ENCODE measurements around the gene CDC42BPG. TPM values are rescaled to one million over a fixed set of nuclear protein-coding genes. Genes with fewer than 3 reads are reported as not detected.

Gene CDC42BPG
- total and polyA plus RNA-seq, 2 of the 8 experiments (the other 6 are each of a cell fraction or from before 2014, with no cell fraction given): 3.7 to 10.6 TPM

DNA sequence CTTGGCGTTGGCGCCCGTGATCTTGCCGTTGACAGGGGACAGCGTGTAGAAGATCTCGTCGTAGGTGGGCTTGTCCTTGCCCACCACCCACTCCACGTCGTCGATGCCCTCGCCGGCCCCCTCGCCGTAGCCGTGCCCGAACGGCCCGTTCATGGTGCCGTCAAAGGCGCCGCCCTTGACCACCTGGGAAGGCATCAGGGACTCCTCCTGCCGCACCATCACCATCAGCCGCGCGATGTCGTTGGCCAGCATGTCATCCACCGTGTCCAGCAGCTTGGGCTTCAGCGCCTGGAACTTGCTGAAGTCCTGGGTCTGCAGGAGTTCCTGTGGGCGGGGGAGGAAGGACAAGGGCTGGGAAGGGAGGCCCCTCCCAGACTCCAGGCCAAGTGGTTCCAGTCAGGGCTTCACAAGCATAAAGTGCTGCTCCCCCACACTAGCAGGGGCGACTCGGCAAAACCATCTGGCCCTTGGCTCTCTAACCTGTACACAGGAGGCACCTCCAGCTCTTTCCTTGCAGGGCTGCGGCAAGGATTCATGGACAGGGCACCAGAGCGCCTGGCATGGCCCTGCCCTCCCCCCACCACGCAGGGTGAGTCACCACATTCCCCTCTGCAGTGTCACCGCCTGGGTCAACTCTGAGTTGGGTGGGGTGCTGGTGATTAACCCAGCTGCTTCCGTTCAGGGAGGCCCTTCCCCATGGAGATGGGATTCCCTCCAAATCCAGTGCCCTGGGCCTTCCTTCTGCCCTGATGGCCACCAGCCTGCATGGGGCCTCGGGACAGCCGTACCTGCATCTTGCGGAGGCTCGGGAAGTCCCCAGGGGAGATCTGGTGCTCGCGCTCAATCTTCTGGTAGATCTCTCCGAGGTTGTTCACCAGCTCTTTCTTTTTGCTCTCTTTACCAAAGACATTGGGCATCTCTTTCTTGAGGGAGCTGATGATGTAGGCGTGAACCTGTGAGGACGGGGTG lies 10.4 kb upstream of the CDC42BPG start:
- Histone ChIP-seq H3K4ac (replicated peaks; ENCODE audit: insufficient read length, low read depth, low read length) (no peak overlapping the region), H3K27me3 (replicated peaks in 1 of 4; ENCODE audit: control insufficient read depth in 3 of 4, extremely low read depth in 1 of 4, insufficient read depth in 3 of 4, low read length in 3 of 4) (no peaks in the 10 kb centered on the region), H3K79me1 (ENCODE audit: low read depth, low read length) (no peaks in the 10 kb centered on the region), H3K79me2 (ENCODE audit: control insufficient read depth in 1 of 2, insufficient read depth in 2 of 2, low read length in 2 of 2) (no peaks in the 10 kb centered on the region), H3K23me2 (ENCODE audit: low read depth, low read length) (no peaks in the 10 kb centered on the region), H4K5ac (ENCODE audit: insufficient read length, low read depth, low read length) (no peak overlapping the region), H2AK5ac (ENCODE audit: low read depth, low read length) (no peak overlapping the region), H4K91ac (replicated peaks; ENCODE audit: insufficient read length, low read length) (no peak overlapping the region), H3K56ac (replicated peaks; ENCODE audit: insufficient read length, low read depth, low read length) (no peak overlapping the region), H2BK20ac (ENCODE audit: low read length) (no peak overlapping the region), H2BK120ac (replicated peaks; ENCODE audit: low read depth, low read length) (no peak overlapping the region), H4K8ac (ENCODE audit: extremely low read depth, insufficient read depth, low read length) (no peak overlapping the region; the same call in 1 of the 2 replicates), H3K18ac (ENCODE audit: extremely low read depth, low read length) (no peak overlapping the region), H2BK5ac (ENCODE audit: low read depth, low read length) (peak overlapping the region; percentile 85), H3K4me1 (replicated peaks in 1 of 4; ENCODE audit: control insufficient read depth in 3 of 4, insufficient read depth in 4 of 4, low read length in 3 of 4) (peaks cover 0 to 12% (median 5%) of the 10 kb centered on the region in 4 experiments; a peak in 5 of 7 replicates), H3K4me3 (ENCODE audit: extremely low read depth in 1 of 4, insufficient read depth in 2 of 4, low read depth in 3 of 4, low read length in 4 of 4) (no peak overlapping the region), H2BK12ac (ENCODE audit: low read depth, low read length) (no peak overlapping the region), H2BK15ac (ENCODE audit: low read length) (no peak overlapping the region), H3K14ac (ENCODE audit: insufficient read length) (no peak overlapping the region), H4K20me1 (replicated peaks in 1 of 2; ENCODE audit: control insufficient read depth in 1 of 2, insufficient read depth in 2 of 2, low read length in 2 of 2) (peaks cover 0 to 5% of the 10 kb centered on the region in 2 experiments), H3K23ac (ENCODE audit: insufficient read length) (no peak overlapping the region), H3K27ac (ENCODE audit: low read depth, low read length) (no peak overlapping the region), H3K9ac (replicated peaks in 1 of 4; ENCODE audit: extremely low read depth in 1 of 4, low read depth in 3 of 4, low read length in 3 of 4) (peak overlapping the region in 1 of 4 experiments; percentile 5; a peak in 1 of 7 replicates), H3K4me2 (ENCODE audit: insufficient read depth in 1 of 2, low read depth in 2 of 2, low read length in 2 of 2) (no peak overlapping the region), H2AFZ (ENCODE audit: low read length) (no peak overlapping the region), H3K9me3 (ENCODE audit: insufficient read depth in 2 of 2, low read depth in 1 of 2, low read length in 1 of 2) (no peaks in the 10 kb centered on the region), H3K36me3 (ENCODE audit: control insufficient read depth in 2 of 4, insufficient read depth in 4 of 4, low read length in 3 of 4) (peaks cover 0 to 5% (median 0%) of the 10 kb centered on the region in 4 experiments; a peak in 3 of 8 replicates)
- FAIRE-seq: no peak
- WGBS, 2 experiments (ENCODE audit: extremely low coverage in 1 of 2, insufficient coverage in 1 of 2, insufficient read length in 1 of 2, insufficient replicate concordance in 2 of 2, low coverage in 1 of 2, low lambda C conversion rate in 2 of 2, missing lambda C conversion rate in 1 of 2): 91% methylated on average over 37 of the region's 45 CpGs; no CpG with 5 or more reads in 1 of the 2 experiments
- DNase-seq (ENCODE audit: low read depth in 1 of 2, low spot score in 2 of 2): no peak
- ChIA-PET POLR2A (ENCODE audit: partially characterized antibody) (interaction anchor here (0.6 to 25.7 kb wide), 3 partner anchors 30 to 257 kb away, joined by 3 to 408 read pairs (median 3); partner anchors contain the start of genes EHD1 and TM7SF2), CTCF (ENCODE audit: partially characterized antibody) (interaction anchor here (0.6 to 32.3 kb wide), 5 partner anchors 4 to 157 kb away, joined by 3 to 1058 read pairs (median 321); partner anchors contain the start of gene EHD1)
- TF ChIP-seq RFX5 (IDR thresholded peaks at IDR 0.05; ENCODE audit: borderline replicate concordance, low read depth, low read length) (no peak), MAFK (IDR thresholded peaks at IDR 0.05; ENCODE audit: low read depth, low read length) (no peak), JUN (IDR thresholded peaks at IDR 0.05; ENCODE audit: low read depth, low read length) (0 out of 2 replicates have a peak, but pooled peaks have one; percentile 12), FOSL1 (IDR thresholded peaks at IDR 0.05; ENCODE audit: insufficient read depth, low read depth, low read length) (no peak), KDM1A (IDR thresholded peaks at IDR 0.05; ENCODE audit: borderline replicate concordance, low read length) (no peak), JUND (IDR thresholded peaks at IDR 0.05; ENCODE audit: low read length) (peak; percentile 85; the same call in 1 of the 2 replicates), YY1 (IDR thresholded peaks at IDR 0.05; ENCODE audit: low read depth, low read length) (no peak), ZNF274 (IDR thresholded peaks at IDR 0.05; ENCODE audit: borderline replicate concordance, extremely low read depth, low read length) (no peak), BRCA1 (IDR thresholded peaks at IDR 0.05; ENCODE audit: low read depth, low read length) (no peak), TEAD4 (IDR thresholded peaks at IDR 0.05; ENCODE audit: low read depth, low read length) (0 out of 2 replicates have a peak, but pooled peaks have one; percentile 10), RNF2 (IDR thresholded peaks at IDR 0.05; ENCODE audit: borderline replicate concordance, low read depth, low read length, missing control alignments, poor library complexity, severe bottlenecking) (no peak)
